ENCODE measurements around the gene STAU1. TPM values are rescaled to one million over a fixed set of nuclear protein-coding genes. Genes with fewer than 3 reads are reported as not detected.
A peak's percentile ranks its signal among the peaks of the same experiment; 100 is the strongest.

The STAU1 gene
- total and polyA plus RNA-seq, 2 of the 13 experiments (the other 11 are each of a cell fraction or from before 2014, with no cell fraction given): 119 to 133 TPM

DNA sequence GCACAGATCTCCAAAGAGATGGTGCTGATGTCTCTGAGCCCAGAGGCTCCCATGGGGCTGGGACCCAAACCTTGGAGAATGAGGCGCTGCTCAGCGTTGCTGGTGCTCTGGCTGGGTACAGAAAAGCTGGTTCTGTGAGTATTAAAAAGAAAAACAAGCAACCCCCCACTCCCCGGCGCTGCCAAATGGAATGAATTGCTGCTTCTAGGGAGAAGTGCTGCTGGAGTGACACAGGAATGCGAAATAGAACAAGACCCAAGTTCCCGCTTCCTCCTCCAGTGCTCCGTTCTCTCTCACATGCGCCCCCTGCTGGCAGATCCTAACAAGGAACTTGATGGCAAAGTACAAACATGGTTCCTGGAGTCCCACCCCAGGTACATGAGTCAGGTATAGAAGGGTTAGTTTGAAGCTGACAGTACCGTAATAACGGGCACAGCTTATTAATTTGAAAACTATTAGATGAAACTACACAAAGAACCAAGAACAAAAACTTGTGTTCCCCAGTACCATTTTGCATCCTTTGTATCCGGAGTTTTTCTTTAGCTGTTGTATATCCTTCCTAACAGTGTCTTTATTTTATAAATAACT lies 29.0 kb upstream of the STAU1 start (continued):
- TF ChIP-seq, protein P1, sequence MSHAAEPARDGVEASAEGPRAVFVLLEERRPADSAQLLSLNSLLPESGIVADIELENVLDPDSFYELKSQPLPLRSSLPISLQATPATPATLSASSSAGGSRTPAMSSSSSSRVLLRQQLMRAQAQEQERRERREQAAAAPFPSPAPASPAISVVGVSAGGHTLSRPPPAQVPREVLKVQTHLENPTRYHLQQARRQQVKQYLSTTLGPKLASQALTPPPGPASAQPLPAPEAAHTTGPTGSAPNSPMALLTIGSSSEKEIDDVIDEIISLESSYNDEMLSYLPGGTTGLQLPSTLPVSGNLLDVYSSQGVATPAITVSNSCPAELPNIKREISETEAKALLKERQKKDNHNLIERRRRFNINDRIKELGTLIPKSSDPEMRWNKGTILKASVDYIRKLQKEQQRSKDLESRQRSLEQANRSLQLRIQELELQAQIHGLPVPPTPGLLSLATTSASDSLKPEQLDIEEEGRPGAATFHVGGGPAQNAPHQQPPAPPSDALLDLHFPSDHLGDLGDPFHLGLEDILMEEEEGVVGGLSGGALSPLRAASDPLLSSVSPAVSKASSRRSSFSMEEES (CRISPR knock-in tag; IDR thresholded peaks at IDR 0.05): peak; percentile 37; the same call in 1 of the 2 replicates
- TF ChIP-seq ZNF3 (CRISPR knock-in tag; IDR thresholded peaks at IDR 0.05): peak; percentile 64; the same call in 1 of the 2 replicates
- no peak for TF ChIP-seq ZNF512B (CRISPR knock-in tag; IDR thresholded peaks at IDR 0.05; ENCODE audit: borderline replicate concordance)
- TF ChIP-seq ZNF607 (CRISPR knock-in tag; IDR thresholded peaks at IDR 0.05; ENCODE audit: borderline replicate concordance): no peak
- no peak for TF ChIP-seq ZBTB7A (CRISPR knock-in tag; IDR thresholded peaks at IDR 0.05)
- TF ChIP-seq ZNF761 (CRISPR knock-in tag; conservative IDR thresholded peaks at IDR 0.05): 0 out of 2 replicates have a peak, but pooled peaks have one; percentile 71
- no peak for TF ChIP-seq ZBTB1 (CRISPR knock-in tag; IDR thresholded peaks at IDR 0.05; ENCODE audit: borderline replicate concordance)
- no peak for TF ChIP-seq FOXP1 (IDR thresholded peaks at IDR 0.05)
- TF ChIP-seq FOXP1 (CRISPR knock-in tag; IDR thresholded peaks at IDR 0.05): no peak
- no peak for TF ChIP-seq LBX2 (CRISPR knock-in tag; IDR thresholded peaks at IDR 0.05; ENCODE audit: borderline replicate concordance)
- TF ChIP-seq ARNTL (CRISPR knock-in tag; IDR thresholded peaks at IDR 0.05): no peak
- no peak for TF ChIP-seq CEBPZ (IDR thresholded peaks at IDR 0.05; ENCODE audit: low read length)
- peak; percentile 77; the same call in 1 of the 2 replicates for TF ChIP-seq ZFP36L1 (CRISPR knock-in tag; IDR thresholded peaks at IDR 0.05)
- TF ChIP-seq KDM3A (CRISPR knock-in tag; IDR thresholded peaks at IDR 0.05; ENCODE audit: low read depth): peak; percentile 68; the same call in 1 of the 2 replicates
- TF ChIP-seq, protein P2, sequence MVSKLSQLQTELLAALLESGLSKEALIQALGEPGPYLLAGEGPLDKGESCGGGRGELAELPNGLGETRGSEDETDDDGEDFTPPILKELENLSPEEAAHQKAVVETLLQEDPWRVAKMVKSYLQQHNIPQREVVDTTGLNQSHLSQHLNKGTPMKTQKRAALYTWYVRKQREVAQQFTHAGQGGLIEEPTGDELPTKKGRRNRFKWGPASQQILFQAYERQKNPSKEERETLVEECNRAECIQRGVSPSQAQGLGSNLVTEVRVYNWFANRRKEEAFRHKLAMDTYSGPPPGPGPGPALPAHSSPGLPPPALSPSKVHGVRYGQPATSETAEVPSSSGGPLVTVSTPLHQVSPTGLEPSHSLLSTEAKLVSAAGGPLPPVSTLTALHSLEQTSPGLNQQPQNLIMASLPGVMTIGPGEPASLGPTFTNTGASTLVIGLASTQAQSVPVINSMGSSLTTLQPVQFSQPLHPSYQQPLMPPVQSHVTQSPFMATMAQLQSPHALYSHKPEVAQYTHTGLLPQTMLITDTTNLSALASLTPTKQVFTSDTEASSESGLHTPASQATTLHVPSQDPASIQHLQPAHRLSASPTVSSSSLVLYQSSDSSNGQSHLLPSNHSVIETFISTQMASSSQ (IDR thresholded peaks at IDR 0.05; ENCODE audit: low read depth): no peak
- TF ChIP-seq, protein P2 (CRISPR knock-in tag; IDR thresholded peaks at IDR 0.05; ENCODE audit: borderline replicate concordance): no peak
- peak; percentile 78 for TF ChIP-seq ARNT2 (CRISPR knock-in tag; IDR thresholded peaks at IDR 0.05; ENCODE audit: low read depth)
- TF ChIP-seq ZNF431 (CRISPR knock-in tag; IDR thresholded peaks at IDR 0.05; ENCODE audit: borderline replicate concordance, low read depth): no peak
